Natural killer cell treated with Interleukin-12 subunit alpha and Interleukin-12 subunit beta and Interleukin-15 and Interleukin-18, amount 100 ng/mL, for 72 hours (primary cell): ENCODE data around the gene MMP3. TPM values are rescaled to one million over a fixed set of nuclear protein-coding genes. Genes with fewer than 3 reads are reported as not detected.
A peak's percentile ranks its signal among the peaks of the same experiment; 100 is the strongest.

ENCODE experiments used
- ATAC-seq, 2 donors: fragments of 150-1000 bp; cut with Tn5 transposase in 1 of 2; sonication (Bioruptor Pico), chemical (Tn5 transposase) in 1 of 2; 2 replicates each; pipeline ENCODE4 v1.10.0; 2021
- DNase-seq: peaks from one replicate; pipeline ENCODE4 v3.0.0; 2022; ENCODE audit warnings: low spot score
- H3K27ac Mint-ChIP-seq, 2 donors: 1 replicate in 1 of 2; 2 replicates in 1 of 2; pipeline ENCODE4 v1.8.0; 2022; ENCODE audit warnings: mixed read lengths in 2 of 2, mild to moderate bottlenecking in 1 of 2, moderate library complexity in 1 of 2
- H3K27me3 Mint-ChIP-seq, 2 donors: 1 replicate in 1 of 2; 2 replicates in 1 of 2; pipeline ENCODE4 v1.8.0; 2022; ENCODE audit warnings: mixed read lengths in 2 of 2
- H3K36me3 Mint-ChIP-seq: one replicate; pipeline ENCODE4 v1.8.0; 2022; ENCODE audit warnings: mixed read lengths
- H3K4me1 Mint-ChIP-seq, 2 donors: 1 replicate in 1 of 2; 2 replicates in 1 of 2; pipeline ENCODE4 v1.8.0; 2022; ENCODE audit warnings: low read depth in 2 of 2, mixed read lengths in 2 of 2, mild to moderate bottlenecking in 1 of 2
- H3K4me3 Mint-ChIP-seq: one replicate; pipeline ENCODE4 v1.8.0; 2022; ENCODE audit warnings: mixed read lengths
- H3K9me3 Mint-ChIP-seq: 2 replicates; pipeline ENCODE4 v1.8.0; 2022; ENCODE audit warnings: mixed read lengths
- total RNA-seq, 2 donors: library from RNA; stranded (reverse); gene quantifications; one replicate each; pipeline ENCODE4 v1.2.3, GENCODE V29; 2022

The MMP3 gene
- total RNA-seq, 2 donors from 2014 or later: not detected

- Mint-ChIP-seq H3K27me3 (peaks cover under 1 to 4% of the 10 kb centered on the region in 2 donors), H3K4me3 (no peak overlapping the region), H3K4me1 (no peaks in the 10 kb centered on the region), H3K27ac (no peak overlapping the region), H3K36me3 (no peaks in the 10 kb centered on the region), H3K9me3 (no peaks in the 10 kb centered on the region)
- ATAC-seq (no peak), DNase-seq (no peak)
Observed at GRCh38 chr11:102824556-102824955, 18.9 kb downstream of the MMP3 start.

- Mint-ChIP-seq H3K36me3 (peaks cover 8% of the 10 kb centered on the region), H3K4me3 (no peak overlapping the region), H3K27ac (no peak overlapping the region), H3K9me3 (peaks cover 20% of the 10 kb centered on the region), H3K27me3 (peaks cover 0 to 14% of the 10 kb centered on the region in 2 donors), H3K4me1 (no peaks in the 10 kb centered on the region)
- ATAC-seq (no peak), DNase-seq (no peak)
Observed at GRCh38 chr11:102819491-102819890, 23.9 kb downstream of the MMP3 start.

DNA sequence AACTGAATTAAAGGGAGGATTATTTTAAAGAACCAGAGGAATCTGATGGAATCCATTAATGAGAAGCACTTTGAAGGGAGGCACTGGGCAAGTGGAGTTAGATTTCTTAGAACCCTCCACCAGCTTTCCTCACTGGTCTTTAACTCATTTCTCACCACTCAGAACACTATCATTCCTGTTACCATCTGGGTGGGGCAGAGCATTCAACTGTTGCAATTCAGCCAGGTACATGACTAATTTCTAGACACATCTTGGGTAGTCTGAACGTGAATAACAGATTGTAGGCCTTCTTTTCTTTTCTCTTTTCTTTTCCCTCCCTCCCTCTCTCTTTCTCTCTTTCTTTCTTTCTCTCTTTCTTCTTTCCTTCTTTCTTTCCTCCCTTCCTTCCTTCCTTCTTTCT lies 29.9 kb downstream of the MMP3 start:
- Mint-ChIP-seq H3K4me3 (no peak overlapping the region), H3K4me1 (no peaks in the 10 kb centered on the region), H3K9me3 (peaks cover 19% of the 10 kb centered on the region), H3K27me3 (peaks cover 7 to 16% of the 10 kb centered on the region in 2 donors), H3K27ac (no peak overlapping the region), H3K36me3 (peaks cover 7% of the 10 kb centered on the region)
- no peak for DNase-seq
- ATAC-seq: no peak

DNA sequence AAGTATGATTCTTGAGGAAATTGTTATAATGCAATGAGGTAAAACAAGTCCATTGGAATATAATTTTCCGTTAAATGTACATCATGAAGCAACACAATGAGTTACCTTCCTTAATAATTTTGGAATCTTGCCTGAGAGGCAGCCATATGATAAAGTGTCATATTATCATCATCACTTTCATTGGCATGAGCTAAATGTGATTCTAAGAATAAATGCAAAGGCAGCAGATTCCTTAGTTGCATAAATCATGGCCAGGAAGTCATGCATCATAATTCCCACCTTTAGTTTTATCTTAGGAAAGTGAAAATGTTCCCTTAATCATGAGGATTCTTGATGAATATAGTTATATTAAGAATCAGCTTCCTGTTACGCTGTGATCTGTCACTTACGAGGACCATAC lies 31.2 kb downstream of the MMP3 start:
- Mint-ChIP-seq H3K9me3 (peaks cover 9% of the 10 kb centered on the region), H3K27ac (no peak overlapping the region), H3K4me3 (no peak overlapping the region), H3K36me3 (no peaks in the 10 kb centered on the region), H3K4me1 (no peaks in the 10 kb centered on the region), H3K27me3 (peaks cover 7 to 12% of the 10 kb centered on the region in 2 donors)
- DNase-seq: no peak
- ATAC-seq: no peak

- no peaks in the 10 kb centered on the region for H3K36me3 Mint-ChIP-seq
- no peaks in the 10 kb centered on the region for H3K4me1 Mint-ChIP-seq
- H3K4me3 Mint-ChIP-seq: no peak overlapping the region
- H3K27ac Mint-ChIP-seq: no peak overlapping the region
- H3K9me3 Mint-ChIP-seq: peaks cover 4% of the 10 kb centered on the region
- H3K27me3 Mint-ChIP-seq: peaks cover 7 to 12% of the 10 kb centered on the region in 2 donors
- no peak for ATAC-seq
- no peak for DNase-seq
Observed at GRCh38 chr11:102810950-102811660, 32.3 kb downstream of the MMP3 start.

DNA sequence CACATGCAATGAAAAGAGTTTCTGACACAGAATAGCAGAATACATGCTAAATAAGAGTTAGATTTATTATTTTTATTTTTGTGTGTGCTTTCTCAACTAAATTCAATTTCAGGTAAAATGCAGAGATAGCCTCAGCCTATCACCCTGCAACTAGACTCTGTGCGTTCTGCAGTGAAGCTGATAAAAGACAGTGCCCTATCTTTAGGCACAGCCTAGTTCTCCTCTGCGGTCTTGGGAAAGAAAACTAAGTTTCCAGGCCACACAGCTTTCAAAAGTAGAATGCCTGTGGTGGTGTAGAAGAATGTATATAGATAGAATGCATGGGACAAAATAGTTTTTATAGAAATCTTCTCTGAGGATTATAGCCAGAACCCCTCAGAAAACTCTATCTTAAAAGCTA lies 33.4 kb downstream of the MMP3 start:
- Mint-ChIP-seq H3K4me1 (no peaks in the 10 kb centered on the region), H3K9me3 (no peaks in the 10 kb centered on the region), H3K27ac (no peak overlapping the region), H3K27me3 (peaks cover 6 to 7% of the 10 kb centered on the region in 2 donors), H3K36me3 (no peaks in the 10 kb centered on the region), H3K4me3 (no peak overlapping the region)
- DNase-seq (no peak), ATAC-seq (no peak)

DNA sequence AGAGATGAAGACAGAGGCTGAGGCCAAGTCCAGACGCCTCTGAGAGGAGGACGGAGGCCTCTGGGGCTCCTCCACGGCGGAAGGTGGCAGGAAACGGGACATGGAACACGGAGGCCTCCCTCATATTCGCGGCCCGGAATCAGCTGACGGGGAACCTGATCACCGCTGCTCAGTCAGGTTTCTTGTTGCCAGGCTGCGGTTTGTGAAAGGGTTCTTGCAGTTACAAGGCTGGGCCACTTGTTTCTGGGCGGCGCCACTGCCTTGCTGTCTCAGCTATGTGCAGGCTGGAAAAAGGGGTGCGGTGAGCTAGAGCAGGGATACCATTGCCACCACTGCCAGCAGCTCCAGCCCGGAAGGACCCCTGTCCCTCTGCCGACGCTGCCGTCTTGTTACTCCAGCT lies 35.5 kb downstream of the MMP3 start:
- no peak for DNase-seq
- no peaks in the 10 kb centered on the region for H3K4me1 Mint-ChIP-seq
- H3K36me3 Mint-ChIP-seq: no peaks in the 10 kb centered on the region
- no peak overlapping the region for H3K4me3 Mint-ChIP-seq
- ATAC-seq: peak in 1 of 2 donors; percentile 24
- no peak overlapping the region for H3K27ac Mint-ChIP-seq
- H3K9me3 Mint-ChIP-seq: peaks cover 4% of the 10 kb centered on the region
- H3K27me3 Mint-ChIP-seq: peaks cover 9 to 17% of the 10 kb centered on the region in 2 donors

GRCh38 chr11:102806296-102806695 lies 37.1 kb downstream of the MMP3 start:
- Mint-ChIP-seq H3K27ac (no peak overlapping the region), H3K27me3 (peaks cover 8 to 14% of the 10 kb centered on the region in 2 donors), H3K9me3 (peaks cover 4% of the 10 kb centered on the region), H3K36me3 (no peaks in the 10 kb centered on the region), H3K4me3 (no peak overlapping the region), H3K4me1 (no peaks in the 10 kb centered on the region)
- no peak for ATAC-seq
- no peak for DNase-seq

- H3K36me3 Mint-ChIP-seq: no peaks in the 10 kb centered on the region
- DNase-seq (no peak), ATAC-seq (no peak)
- peaks cover 4 to 14% of the 10 kb centered on the region in 2 donors for H3K27me3 Mint-ChIP-seq
- H3K9me3 Mint-ChIP-seq: peaks cover 4% of the 10 kb centered on the region
- H3K4me1 Mint-ChIP-seq: no peaks in the 10 kb centered on the region
- H3K4me3 Mint-ChIP-seq: no peak overlapping the region
- H3K27ac Mint-ChIP-seq: no peak overlapping the region
Observed at GRCh38 chr11:102802341-102802740, 41.1 kb downstream of the MMP3 start.

DNA sequence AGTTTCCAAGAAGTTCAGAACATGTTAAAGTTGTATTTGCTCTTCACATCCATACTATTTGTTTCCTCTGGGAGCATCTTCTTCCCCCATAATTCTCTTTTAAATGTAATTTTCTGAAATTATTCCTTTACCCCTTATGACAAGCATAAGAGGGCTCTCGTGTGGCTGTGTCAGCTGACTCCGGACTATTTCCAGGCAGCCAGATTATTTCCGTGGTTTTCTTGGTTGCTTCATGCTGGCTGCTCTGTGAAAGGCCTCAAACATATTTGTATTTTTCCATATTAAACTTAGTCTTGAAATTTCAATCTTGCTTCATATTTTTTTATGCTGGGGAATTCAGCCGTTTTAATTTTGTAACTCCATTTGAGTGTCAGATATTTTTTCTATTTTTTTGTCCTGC lies 42.6 kb downstream of the MMP3 start:
- H3K27me3 Mint-ChIP-seq: peaks cover 4 to 14% of the 10 kb centered on the region in 2 donors
- H3K4me1 Mint-ChIP-seq: no peaks in the 10 kb centered on the region
- peaks cover 4% of the 10 kb centered on the region for H3K9me3 Mint-ChIP-seq
- no peak overlapping the region for H3K27ac Mint-ChIP-seq
- no peak overlapping the region for H3K4me3 Mint-ChIP-seq
- DNase-seq: no peak
- no peaks in the 10 kb centered on the region for H3K36me3 Mint-ChIP-seq
- ATAC-seq: no peak

- DNase-seq: no peak
- peaks cover 4% of the 10 kb centered on the region for H3K9me3 Mint-ChIP-seq
- H3K27ac Mint-ChIP-seq: no peak overlapping the region
- H3K36me3 Mint-ChIP-seq: no peaks in the 10 kb centered on the region
- H3K4me1 Mint-ChIP-seq: no peaks in the 10 kb centered on the region
- no peak overlapping the region for H3K4me3 Mint-ChIP-seq
- H3K27me3 Mint-ChIP-seq: peaks cover 4 to 12% of the 10 kb centered on the region in 2 donors
- ATAC-seq: no peak
Observed at GRCh38 chr11:102799681-102800340, 43.6 kb downstream of the MMP3 start.

DNA sequence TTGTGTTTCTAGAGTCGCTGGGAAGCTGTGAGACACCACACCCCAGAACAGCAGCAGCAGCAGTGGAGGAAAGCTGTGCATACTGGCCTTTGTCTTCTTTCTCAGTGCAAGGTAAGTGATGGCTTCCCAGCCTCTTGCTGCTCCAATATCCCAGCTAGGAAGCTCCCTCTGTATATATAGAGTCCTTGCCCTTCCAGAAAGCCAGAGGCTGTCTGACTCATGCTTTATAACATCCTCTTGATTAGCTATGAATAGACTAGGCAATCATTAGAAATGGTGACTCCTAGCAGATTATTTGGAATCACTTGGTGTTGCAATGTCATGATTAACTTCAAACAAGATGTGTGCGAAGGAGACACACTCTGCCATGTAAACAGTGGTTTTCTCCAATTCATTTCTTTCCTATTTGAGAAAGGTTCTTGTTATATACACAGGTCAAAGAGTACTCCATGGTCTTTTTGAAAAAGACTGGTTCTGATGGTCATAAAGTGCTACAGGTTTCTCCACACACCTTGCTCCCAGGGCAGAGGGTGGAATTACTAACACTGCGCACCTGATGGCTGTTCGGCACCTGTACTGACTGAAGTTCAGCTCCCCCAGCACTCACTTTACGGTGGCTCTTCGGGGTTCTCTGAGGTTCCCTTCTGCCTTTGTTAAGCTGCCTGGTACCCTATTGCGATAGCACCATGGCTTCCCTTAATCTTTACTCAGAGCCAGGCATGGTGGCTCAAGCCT lies 45.2 kb downstream of the MMP3 start, which contains the start of gene MMP1:
Gene MMP1 (minus strand): TSS at position 149 of the 735 bp plus-strand sequence. CDS start 68 bp downstream, at position 81.
- Mint-ChIP-seq H3K27me3 (no peaks in the 10 kb centered on the region), H3K4me3 (no peak within 1 kb of the TSS), H3K27ac (no peak within 1 kb of the TSS), H3K36me3 (no peaks in the 10 kb centered on the region), H3K4me1 (no peaks in the 10 kb centered on the region), H3K9me3 (no peaks in the 10 kb centered on the region)
- no peak for DNase-seq
- no peak for ATAC-seq

DNA sequence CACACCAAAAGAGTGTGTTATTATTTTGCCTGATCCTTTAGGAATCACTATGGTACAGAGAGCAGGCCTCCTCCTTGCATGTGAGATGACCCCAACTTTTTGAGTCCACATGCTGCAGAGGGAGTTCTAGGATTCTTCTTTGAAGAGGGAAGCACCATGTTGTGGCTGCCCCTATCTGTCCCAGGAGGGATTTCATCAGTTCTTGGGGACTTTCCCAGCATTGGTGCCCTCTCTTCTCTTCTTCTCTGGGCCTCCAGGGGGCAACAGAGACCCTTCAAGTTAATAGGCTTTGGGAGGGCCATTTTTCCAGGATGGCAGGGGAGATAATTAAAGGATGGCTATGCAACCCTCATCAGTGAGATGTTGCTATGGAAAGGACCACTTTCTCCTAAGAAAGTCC lies 49.0 kb downstream of the MMP3 start:
- ATAC-seq (peak; percentile 36 to 68), DNase-seq (no peak)
- Mint-ChIP-seq H3K27me3 (no peaks in the 10 kb centered on the region), H3K4me1 (no peaks in the 10 kb centered on the region), H3K36me3 (no peaks in the 10 kb centered on the region), H3K9me3 (no peaks in the 10 kb centered on the region), H3K4me3 (no peak overlapping the region), H3K27ac (no peak overlapping the region)
